GM19455 (cell line): ENCODE data around the gene YIPF4.
"Not testable (repeated sequence)": the region's sequence is repeated elsewhere in the genome, so short reads cannot be mapped to it uniquely, and the experiment has no call there.

Experiments used
- ATAC-seq: cut with Tn5 transposase; IDR thresholded peaks from one replicate; pipeline ENCODE4 v1.9.1; 2021; ENCODE audit not compliant: unreplicated experiment

YIPF4 gene

DNA sequence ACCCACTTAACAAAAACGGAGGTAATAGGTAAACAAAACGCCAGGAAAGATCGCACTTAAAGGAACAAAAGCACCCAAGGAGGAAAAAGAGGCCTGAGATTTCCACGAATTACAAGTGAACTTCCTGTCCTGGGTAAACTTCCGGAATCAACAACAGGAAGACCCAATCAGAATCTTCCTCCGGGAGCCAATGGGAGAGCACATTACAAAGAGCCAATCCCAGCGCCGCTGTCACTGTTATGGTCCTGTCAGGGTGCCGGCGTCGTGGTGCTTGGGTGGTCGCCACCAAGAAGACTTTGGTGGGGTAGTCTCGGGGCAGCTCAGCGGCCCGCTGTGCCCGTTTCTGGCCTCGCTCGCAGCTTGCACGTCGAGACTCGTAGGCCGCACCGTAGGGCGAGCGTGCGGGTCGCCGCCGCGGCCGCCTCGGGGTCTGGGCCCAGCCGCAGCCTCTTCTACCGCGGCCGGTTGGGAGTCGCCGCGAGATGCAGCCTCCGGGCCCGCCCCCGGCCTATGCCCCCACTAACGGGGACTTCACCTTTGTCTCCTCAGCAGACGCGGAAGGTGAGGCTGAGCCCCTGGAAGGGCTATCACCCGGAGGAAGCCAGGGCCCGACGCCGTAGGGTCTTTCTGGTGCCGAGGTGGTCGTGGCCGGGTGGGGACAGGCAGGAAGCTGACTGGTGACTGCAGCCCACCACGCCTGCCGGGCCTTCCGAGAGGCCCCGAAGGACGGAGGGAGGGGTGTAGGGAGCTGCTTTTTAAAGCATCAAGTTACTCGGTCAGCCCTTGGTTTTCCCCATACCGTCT lies at the start of gene YIPF4:
TSS of gene YIPF4 (plus strand) at position 231 of the 804 bp plus-strand sequence. CDS start at position 483, 252 bp downstream.
- peak; percentile 99 for ATAC-seq

DNA sequence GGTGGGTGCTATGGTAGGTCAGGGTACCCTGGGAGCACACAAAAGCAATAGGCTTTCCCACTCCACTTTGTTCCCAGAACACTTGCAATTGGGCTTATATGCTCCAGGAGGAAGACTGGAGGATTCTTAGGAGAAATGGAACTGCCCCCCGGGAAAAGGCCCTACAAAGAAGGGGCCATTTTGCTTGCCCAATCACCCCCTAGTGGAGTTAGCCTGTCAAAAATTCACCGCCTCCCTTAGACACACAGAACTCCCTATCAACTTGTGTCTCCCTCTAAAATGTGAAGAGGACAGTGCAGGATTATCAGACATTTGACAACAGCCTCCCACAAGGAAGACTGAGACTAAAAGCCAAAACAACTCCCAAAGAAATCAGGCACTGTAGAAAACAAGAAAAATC lies 49.5 kb upstream of the YIPF4 start:
- ATAC-seq, result no peak

DNA sequence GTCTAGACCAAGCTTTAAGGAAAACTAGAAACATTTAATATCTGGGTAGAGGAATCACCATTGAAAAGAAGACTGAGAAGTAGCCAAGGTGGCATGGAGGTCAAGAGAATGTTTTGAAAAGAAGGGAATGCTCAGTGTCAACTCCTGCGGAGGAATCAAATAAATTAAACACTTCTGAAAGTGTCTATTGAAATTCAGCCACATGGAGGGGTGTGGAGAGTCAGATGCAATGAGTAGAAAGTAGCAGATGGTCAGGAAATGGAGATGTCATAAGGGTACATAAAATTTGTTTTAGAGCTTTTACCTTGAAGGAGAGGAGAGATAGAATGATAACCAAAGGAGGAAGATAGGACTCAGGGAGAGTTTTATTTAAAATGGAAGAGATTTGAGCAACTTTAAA lies 48.1 kb upstream of the YIPF4 start:
- no peak for ATAC-seq

DNA sequence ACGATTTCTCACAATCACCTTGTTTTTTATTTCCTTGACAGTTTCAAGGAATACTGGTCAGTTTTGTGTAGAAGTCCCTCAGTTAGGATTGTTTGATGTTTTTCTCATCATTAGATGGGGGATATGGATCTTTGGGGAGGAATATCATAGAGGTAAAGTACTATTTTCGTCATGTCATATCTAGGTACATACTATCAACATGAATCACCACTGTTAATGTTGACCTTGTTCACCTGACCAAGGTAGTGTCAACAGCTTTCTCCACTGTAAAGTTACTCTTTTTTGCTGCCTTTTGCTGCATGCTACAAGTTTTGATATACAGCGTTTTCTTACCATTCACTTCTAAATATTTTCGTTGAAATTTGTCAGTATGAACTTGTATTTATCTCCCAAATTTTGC lies 45.7 kb upstream of the YIPF4 start:
- ATAC-seq, result no peak

DNA sequence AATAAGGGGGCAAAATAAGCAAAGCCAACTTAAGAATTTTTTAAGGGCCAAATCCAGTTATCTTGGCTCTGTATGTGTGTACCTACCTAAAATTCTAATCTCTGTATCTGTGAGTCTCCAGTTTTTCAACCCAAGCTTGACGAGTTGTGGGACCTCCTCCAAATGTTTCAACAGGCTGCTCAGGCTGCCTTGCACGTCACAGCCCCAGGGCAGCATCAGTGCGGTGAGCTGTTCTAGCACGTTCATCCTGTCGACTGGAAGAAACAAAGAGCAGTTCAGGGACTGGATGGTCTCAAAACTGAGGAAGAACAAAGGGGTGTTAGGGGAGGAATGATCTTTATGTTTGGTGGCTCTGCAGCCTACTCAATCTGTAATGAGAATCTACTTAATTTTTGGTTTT lies 42.4 kb upstream of the YIPF4 start:
- ATAC-seq, result no peak

DNA sequence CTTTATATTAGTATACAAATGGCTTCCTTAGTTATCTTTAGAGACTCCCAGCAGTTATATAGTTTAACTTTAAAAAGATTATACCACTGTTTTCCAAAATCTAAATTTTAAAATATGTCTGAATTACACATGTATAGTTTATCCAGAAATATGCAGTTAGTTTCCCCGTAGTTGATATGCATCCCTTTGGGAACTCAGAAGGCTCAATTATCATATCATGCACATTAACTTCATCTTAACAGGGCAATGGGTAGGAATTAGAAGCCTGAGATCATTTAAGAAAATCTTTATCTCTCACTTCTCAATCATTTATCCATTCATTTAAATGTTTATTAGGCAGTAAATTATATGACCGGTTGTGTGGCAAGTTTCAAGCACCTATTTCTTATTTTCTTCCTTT lies 40.2 kb upstream of the YIPF4 start:
- no peak for ATAC-seq

DNA sequence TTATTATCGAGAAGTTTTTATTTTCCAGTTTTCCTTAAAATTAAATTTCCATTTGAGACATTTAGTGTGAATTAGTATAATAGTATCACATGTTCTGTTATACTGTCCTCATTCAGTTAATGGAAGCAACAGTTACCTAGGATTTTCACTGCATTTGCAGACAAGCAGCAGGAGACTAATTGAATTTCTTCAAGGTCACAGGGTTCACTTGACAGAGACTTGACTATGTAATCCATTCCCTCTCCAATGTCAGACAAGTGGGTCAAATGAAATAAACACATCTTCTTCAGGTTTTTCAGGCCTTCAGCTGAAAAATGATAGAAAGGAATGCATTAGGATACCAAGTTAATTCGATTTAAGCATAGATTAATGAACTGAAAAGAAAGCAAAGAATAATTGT lies 39.7 kb upstream of the YIPF4 start:
- no peak for ATAC-seq

DNA sequence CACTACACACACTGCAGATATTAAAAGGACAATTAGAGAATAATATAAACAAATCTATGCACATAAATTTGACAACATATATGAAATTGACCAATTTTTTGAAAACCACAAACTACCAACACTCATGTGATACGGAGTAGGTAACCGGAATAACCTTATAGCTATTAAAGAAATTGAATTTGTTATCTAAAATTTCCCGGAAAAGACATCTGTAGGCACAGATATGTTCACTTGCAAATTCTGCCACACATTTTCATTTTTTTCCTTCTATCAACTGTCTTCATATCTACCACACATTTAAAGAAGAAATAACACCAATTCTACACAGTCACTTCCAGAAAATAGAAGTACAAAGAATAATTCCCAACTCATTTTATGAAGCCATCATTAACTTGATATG lies 35.4 kb upstream of the YIPF4 start:
- ATAC-seq, result no peak

DNA sequence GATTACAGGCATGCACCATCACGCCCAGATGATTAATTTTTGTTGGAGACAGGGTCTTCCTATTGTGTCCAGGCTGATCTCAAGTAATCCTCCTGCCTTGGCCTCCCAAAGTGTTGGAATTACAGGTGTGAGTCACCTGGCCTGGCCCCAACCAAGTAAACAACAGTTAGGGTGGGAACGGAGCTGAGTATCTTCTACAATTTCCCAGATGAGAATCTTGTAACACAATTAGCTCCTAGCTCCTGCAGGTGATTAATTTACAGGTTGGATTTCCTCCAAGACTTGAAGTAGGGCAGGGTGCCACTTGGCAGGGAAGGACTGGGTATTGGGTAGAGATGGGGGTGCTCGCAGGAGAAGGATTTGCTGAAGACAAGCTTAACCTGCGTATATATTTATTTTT lies 30.8 kb upstream of the YIPF4 start:
- no peak for ATAC-seq

DNA sequence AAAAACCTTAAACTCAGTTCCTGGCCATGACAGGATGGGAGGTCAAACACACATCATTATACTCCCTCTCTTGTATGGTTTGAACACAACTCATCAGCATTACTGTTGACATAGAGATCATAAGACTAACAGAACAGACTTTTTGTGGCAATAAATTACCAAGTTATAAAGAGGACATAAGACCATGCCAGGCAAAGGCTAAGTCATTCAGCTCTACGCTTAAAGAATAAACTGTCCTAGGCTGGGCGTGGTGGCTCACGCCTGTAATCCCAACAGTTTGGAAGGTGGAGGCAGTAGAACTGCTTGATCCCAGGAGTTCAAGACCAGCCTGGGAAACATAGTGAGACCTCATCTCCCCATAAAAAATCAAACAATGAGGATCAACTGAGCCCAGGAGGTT lies 29.4 kb upstream of the YIPF4 start:
- ATAC-seq, result no peak

DNA sequence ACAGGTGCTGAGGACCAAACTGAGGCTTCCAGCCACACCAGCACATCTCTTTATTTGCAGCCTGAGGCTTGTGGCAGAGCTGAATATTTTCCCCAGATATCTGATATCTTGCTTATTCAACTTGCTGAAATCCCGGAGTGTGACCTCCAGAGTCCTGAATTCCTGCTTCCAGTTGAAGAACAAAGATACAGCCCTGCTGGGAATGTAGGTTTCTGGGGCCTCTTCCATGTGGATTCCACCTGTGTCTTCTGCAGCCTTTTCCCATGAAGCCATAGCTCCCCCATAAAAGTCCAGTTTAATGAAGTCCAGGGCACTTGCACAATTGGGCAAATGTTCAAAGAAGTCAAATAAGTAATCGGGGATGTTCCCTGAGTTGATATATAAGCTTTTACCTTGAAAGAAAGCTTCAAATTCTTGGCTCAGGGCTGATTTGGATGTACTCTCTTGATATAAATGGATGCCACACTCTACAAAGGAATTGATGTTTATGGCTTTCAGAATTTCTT lies 27.9 kb upstream of the YIPF4 start:
- ATAC-seq, result no peak

DNA sequence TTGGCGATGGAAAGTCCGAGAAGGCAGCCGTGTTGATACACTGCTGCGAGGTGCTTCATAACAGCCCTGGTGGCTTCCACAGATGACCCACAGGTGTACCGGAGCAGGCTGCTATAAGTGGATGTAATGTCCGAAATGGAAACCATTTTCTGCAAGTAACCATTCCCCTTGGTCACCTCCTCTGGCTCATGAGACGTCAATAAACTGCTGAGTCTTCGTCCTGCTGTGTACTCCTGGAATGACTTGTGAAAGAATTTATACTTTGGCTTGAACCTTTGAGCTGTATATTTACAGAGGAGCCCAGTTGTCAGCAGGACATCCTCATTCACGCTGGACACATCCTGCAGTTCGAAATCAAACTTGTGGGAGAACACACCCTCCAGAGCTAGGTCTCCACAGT lies 27.4 kb upstream of the YIPF4 start:
- ATAC-seq, result no peak

DNA sequence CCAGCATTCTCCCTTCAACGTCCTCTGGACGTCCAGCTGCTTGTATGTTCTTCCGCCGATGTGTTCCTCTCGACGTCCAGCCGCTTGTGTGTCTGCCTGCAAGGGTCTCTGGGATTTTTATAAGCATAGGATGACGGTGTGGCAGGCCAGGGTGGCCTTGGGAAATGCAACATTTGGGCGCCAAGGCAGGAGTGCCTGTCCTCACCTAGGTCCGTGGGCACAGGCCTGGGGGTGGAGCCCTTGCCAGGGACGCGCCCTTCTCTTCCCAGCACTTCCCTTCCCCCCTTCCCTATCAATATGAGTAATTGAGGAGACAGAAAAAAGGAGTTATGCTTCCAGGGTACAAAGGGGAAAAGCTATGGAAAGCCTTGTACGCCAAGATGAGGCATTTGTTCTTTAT lies 19.5 kb upstream of the YIPF4 start:
- ATAC-seq, result no peak

DNA sequence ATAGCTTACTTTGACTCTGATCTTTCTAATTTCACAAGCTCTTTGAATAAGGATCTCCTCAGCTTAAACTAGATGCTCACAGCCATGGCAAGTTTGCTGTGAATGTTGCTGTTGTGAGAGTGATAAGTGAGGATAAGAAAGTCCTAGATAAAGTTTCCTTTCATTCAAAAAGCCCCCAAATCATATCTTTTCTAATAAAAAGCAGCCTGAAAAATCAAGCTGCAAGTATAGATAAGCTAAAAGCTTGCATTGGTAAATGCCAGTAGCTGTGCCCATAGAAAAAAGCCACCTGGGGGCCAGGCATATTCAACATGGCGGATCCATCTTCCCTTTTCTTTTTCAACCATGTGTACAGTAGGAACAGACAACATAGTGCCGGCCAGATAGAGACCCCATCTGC lies 17.3 kb upstream of the YIPF4 start:
- ATAC-seq, result no peak

DNA sequence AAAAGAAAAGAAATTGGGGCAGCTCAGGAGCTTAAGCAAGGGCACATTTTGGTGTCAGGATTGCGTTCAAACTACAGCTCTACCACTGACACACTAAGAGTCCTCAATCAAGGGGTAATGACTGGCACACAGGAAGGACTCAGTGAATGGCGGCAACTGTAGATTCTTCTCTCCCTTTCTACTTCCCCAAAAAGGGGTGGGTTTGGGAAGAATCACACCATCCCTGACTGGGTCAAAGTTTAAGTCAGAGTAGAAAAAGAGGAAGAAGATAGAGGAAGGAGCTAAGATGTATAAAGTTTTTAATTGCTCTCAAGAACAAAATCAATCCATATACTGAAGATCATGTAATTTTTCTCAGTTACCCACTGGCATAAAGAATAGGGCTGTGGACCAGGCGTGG lies 15.6 kb upstream of the YIPF4 start:
- ATAC-seq, result no peak

DNA sequence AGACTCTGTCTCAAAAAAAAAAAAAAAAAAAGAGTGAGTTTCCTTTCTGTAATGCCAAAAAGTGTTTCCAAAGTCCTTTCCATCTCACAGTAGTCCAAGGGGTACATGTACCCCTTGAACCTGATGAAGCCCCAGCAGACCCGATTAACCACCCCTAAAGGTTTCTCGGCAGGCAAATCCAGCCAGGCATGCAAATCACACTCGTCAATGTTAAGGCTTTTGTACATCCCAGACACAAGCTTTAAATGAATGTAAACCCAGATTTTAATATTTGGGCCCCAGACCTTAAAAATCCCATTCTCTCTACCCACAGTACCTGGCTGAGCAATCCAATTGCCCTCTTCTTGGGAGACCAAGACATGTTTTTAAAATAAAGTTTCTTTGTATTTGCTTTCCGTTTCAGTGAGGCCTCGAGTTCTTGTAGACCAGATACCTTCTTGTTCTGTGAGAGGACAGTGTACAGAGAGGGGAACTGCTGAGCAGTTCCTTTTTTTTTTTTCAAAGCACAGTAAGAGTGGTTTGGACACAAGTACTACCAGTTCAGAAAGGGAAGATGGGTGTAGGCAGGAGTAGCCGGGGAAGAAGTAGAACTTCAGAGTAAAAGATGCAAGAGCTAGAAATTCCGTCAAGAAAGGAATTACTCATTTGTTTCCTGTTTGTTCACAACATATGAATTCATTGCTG lies 13.1 kb upstream of the YIPF4 start, which contains the start of gene NLRC4:
TSS of gene NLRC4 (minus strand) at position 465 of the 684 bp plus-strand sequence. CDS start 8,111 bp downstream, outside the sequence.
- ATAC-seq, result peak; percentile 86

DNA sequence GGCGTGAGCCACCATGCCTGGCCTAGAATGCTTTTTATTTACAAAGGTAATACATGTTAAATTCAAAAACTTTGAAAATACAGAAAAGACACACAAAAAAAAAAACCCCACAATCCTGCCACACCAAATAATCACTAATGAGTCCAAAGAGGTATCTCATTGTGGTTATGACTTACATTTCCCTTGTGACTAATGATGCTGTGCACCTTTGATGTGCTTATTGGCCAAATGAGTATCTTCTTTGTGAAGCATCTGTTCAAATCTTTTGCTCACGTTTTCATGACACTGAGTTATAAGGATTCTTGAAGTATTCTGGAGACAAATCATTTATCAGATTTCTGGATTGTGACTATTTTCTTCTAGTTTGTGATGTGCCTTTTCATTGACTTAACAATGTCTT lies 6.6 kb upstream of the YIPF4 start:
- ATAC-seq, result no peak

DNA sequence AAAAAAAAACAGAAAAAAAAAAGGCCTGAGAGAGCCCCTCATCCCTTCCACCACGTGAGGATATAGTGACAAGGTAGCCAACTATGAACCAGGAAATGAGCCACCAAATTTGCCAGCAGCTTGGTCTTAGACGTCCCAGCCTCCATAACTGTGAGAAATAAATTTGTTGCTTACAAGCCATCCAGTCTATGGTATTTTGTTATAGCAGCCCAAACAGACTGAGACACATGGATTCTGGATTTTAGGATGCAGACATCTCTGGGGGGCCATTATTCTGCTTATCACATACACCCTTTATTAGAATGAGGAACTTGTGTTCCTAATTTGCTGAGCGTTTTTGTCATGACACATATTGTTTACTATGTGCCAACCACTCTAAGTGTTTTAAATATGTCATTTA lies 5.4 kb upstream of the YIPF4 start:
- no peak for ATAC-seq

DNA sequence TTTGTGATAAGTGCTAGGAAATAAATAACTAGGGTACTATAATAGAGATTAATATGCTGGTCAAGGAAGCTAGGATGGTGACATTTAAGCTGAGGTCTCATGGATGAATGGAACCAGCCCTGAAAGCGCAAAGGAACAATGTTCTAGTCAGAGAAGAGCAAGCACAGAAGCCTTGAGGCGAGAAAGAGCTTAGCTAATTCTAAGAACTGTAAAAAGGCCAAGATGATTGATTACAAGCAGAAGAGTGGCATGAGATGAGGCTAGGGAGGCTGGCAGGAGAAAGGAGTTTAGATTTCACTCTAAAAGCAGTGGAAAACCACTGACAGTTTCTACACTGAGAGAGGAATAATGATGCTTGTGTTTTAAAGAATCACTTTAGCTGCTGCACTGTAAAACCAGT lies 3.4 kb upstream of the YIPF4 start:
- no peak for ATAC-seq

DNA sequence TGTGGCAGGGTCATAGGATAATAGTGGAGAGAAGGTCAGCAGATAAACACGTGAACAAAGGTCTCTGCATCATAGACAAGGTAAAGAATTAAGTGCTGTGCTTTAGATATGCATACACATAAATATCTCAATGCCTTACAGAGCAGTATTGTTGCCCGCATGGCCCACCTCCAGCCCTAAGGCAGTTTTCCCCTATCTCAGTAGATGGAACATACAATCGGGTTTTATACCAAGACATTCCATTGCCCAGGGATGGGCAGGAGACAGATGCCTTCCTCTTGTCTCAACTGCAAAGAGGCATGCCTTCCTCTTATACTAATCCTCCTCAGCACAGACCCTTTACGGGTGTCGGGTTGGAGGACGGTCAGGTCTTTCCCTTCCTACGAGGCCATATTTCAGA lies 1.9 kb upstream of the YIPF4 start:
- not testable (repeated sequence) for ATAC-seq

DNA sequence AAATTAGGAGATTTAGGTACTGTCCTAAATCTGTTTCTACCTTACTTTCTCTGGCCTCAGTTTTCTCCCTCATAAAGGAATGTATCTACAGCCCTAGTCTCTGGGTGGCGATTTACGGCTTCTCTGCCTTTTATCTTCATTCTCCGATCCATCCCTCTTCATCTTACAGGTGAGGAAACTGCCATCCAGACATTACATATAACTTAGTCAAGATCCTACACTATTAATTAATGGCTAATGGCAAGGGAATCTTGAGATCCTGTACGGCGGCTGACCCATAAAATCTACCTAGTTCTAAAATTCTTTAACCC lies 386 bp upstream of the YIPF4 start:
- ATAC-seq, result peak; percentile 2

DNA sequence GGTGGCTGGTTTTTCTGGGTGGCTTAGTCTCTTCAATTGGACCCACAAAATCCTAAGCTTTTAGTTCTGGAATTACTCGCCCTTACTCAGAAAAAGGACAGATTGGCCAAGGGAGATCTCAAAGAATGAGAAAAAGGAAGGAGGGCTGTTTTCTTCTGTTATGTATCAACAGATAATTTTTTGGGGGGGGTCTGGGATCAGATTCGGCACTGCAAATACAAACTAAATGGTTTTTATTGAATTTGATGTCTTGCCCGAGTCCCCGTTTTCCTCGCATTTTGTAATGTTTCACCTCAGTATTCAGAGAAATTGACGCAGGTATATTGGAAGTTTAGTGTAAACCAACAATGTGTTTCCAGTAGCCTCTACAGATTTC lies 762 bp downstream of the YIPF4 start:
- ATAC-seq, result no peak

DNA sequence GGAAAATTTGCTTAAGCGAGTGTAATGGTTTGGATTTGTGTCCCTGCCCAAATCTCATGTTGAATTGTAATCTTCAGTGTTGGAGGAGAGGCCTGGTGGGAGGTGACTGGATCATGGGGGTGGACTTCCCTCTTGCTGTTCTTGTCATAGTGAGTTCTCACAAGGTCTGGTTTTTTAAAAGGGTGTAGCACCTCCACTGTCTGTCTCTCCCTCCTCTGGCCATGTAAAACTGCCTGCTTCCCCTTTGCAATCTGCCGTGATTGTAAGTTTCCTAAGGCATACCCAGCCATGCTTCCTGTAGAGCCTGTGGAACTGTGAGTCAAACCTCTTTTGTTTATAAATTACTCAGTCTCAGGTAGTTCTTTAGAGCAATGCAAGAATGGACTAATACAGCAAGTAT lies 6.6 kb downstream of the YIPF4 start:
- ATAC-seq, result no peak
